Adrenal gland (tissue), 12 donors: Measurements from ENCODE around the gene ZNF391. TPM values are rescaled to one million over a fixed set of nuclear protein-coding genes. Genes with fewer than 3 reads are reported as not detected.

ENCODE experiments used
- DNase-seq, 7 donors: peaks; one replicate each; pipeline ENCODE4 v3.0.0-alpha.2; 2019 to 2020
- H3K27ac ChIP-seq, 5 donors: fragments of 200-600 bp; sonication (generic) in 4 of 5; 1 replicate in 3 of 5; 2 replicates in 2 of 5; pipeline versions ENCODE4 v1.5.1 to v1.8.0; 2016 to 2020; ENCODE audit warnings: mild to moderate bottlenecking in 1 of 5
- H3K27me3 ChIP-seq: fragments of 200-600 bp; 2 replicates; pipeline ENCODE4 v1.8.0; 2021
- H3K36me3 ChIP-seq, 2 donors: fragments of 200-600 bp; replicated peaks in 1 of 2; 1 replicate in 1 of 2; 2 replicates in 1 of 2; pipeline versions ENCODE4 v1.5.1 to v1.8.0; 2018 to 2022
- H3K4me1 ChIP-seq, 2 donors: fragments of 200-600 bp; replicated peaks in 1 of 2; 1 replicate in 1 of 2; 2 replicates in 1 of 2; pipeline versions ENCODE4 v1.5.1 to v1.8.0; 2018 to 2021
- H3K4me3 ChIP-seq, 4 donors: fragments of 200-600 bp; sonication (generic) in 3 of 4; one replicate each; pipeline ENCODE4 v1.5.1; 2016 to 2018
- H3K9me3 ChIP-seq, 3 donors: fragments of 200-600 bp; sonication (generic) in 1 of 3; replicated peaks in 1 of 3; 1 replicate in 2 of 3; 2 replicates in 1 of 3; pipeline versions ENCODE4 v1.5.1 to v1.8.0; 2016 to 2021
- CTCF ChIP-seq, 6 experiments: fragments of 450-650 bp in 4 of 6; fragments of 200-600 bp in 2 of 6; sonication (generic) in 1 of 6; IDR thresholded peaks; 1 replicate in 5 of 6; 2 replicates in 1 of 6; pipeline versions ENCODE4 v1.5.1 to v1.8.0; 2016 to 2021; ENCODE audit warnings: antibody characterized with exemption in 6 of 6, mild to moderate bottlenecking in 2 of 6, moderate library complexity in 1 of 6
- POLR2A ChIP-seq, 2 donors: fragments of 450-650 bp; IDR thresholded peaks; one replicate each; pipeline ENCODE4 v1.6.1; 2017; ENCODE audit warnings: antibody characterized with exemption in 2 of 2, mild to moderate bottlenecking in 2 of 2, moderate library complexity in 1 of 2
- WGBS, 4 donors: extraction: QIAGEN DNeasy Blood & Tissue Kit in 2 of 4; methylation state at CpG; one replicate each; pipeline versions ENCODE4 v1.1.5 to v1.1.7; 2013 to 2017; 5-methylcytosine and 5-hydroxymethylcytosine counted together
- intact Hi-C, 2 donors: fragments of 100-400 bp; cut with DNase I; formaldehyde crosslinking; loops; one replicate each; pipeline versions ENCODE4 v1.14.1 to v1.15.0; 2022 to 2023
- polyA plus RNA-seq, 3 donors: library from polyadenylated mRNA; stranded (reverse); fragments of 200-250 nt in 2 of 3; fragments of 350-450 nt in 1 of 3; fragmentation: Illumina TruSeq in 1 of 3; extraction: RNeasy Lipid Tissue Mini Kit (QIAGEN cat#74804) in 1 of 3; gene quantifications; one replicate each; pipeline ENCODE4 v1.2.3, GENCODE V29; 2013 to 2014
- total RNA-seq, 9 donors: library from RNA; depleted of rRNA in 4 of 9; stranded (reverse); fragments of >200 nt in 4 of 9; fragments of 120-200 nt in 1 of 9; fragmentation: NEBNext Ultra II Directional in 1 of 9; extraction: Animal tissue kit (Norgen Biotek cat#: 25700) in 1 of 9; gene quantifications; one replicate each; pipeline versions ENCODE4 v1.1.0 to v1.2.4, GENCODE V29; 2013 to 2023
- donor health status: healthy with polysubstance abuse.
- donor health status: Bipolar disorder and iron deficiency.
- donor health status: DM: yes; HTN: yes; CAD: no.
- donor health status: DM: no; HTN: no; CAD: no.
- donor health status: DM: no; HTN: no; CAD: no.
- donor health status: DM: yes; HTN: yes; CAD: no.

The ZNF391 gene
- total and polyA plus RNA-seq, 12 donors, result 1.0 to 8.9 (median 3.7) TPM

- DNase-seq, result no peak
These were observed 50.8 kb downstream of the ZNF391 start for GRCh38 chr6:27439371-27439770.

GRCh38 chr6:27441001-27441400, 52.4 kb downstream of the ZNF391 start:
- Histone ChIP-seq H3K27me3 (no peaks in the 10 kb centered on the region), H3K36me3 (no peaks in the 10 kb centered on the region), H3K4me1 (no peaks in the 10 kb centered on the region), H3K4me3 (no peak overlapping the region), H3K9me3 (peaks cover 0 to 1% (median 0%) of the 10 kb centered on the region in 3 donors), H3K27ac (no peak overlapping the region)
- WGBS, 4 donors, result 96 to 99% (median 97%) methylated on average over 3 of the region's 3 CpGs
- intact Hi-C loops, result no loop called here
- TF ChIP-seq POLR2A (IDR thresholded peaks at IDR 0.05) (no peak), CTCF (IDR thresholded peaks at IDR 0.05) (no peak)
- no peak for DNase-seq

More at GRCh38 chr6:27439371-27439770, 50.8 kb downstream of the ZNF391 start:
- H3K9me3 ChIP-seq, result no peaks in the 10 kb centered on the region
- no peak overlapping the region for H3K27ac ChIP-seq
- no peaks in the 10 kb centered on the region for H3K36me3 ChIP-seq
- 95 to 98% (median 96%) methylated on average over 4 of the region's 4 CpGs for WGBS, 4 donors
- intact Hi-C loops, result no loop called here
- no peak for TF ChIP-seq POLR2A (IDR thresholded peaks at IDR 0.05)
- no peak for TF ChIP-seq CTCF (IDR thresholded peaks at IDR 0.05)
- no peak overlapping the region for H3K4me3 ChIP-seq
- no peaks in the 10 kb centered on the region for H3K27me3 ChIP-seq
- no peaks in the 10 kb centered on the region for H3K4me1 ChIP-seq

GRCh38 chr6:27442932-27443331, 54.4 kb downstream of the ZNF391 start:
- Histone ChIP-seq H3K27ac (no peak overlapping the region), H3K4me3 (no peak overlapping the region), H3K9me3 (peaks cover 0 to 11% (median 0%) of the 10 kb centered on the region in 3 donors), H3K4me1 (no peaks in the 10 kb centered on the region), H3K36me3 (no peaks in the 10 kb centered on the region), H3K27me3 (no peaks in the 10 kb centered on the region)
- intact Hi-C loops, result no loop called here
- WGBS, 4 donors, result 86 to 95% (median 90%) methylated on average over 1 of the region's 1 CpG
- TF ChIP-seq POLR2A (IDR thresholded peaks at IDR 0.05), result no peak
- no peak for TF ChIP-seq CTCF (IDR thresholded peaks at IDR 0.05)
- no peak for DNase-seq

GRCh38 chr6:27448456-27448855, 59.9 kb downstream of the ZNF391 start:
- no peaks in the 10 kb centered on the region for H3K27me3 ChIP-seq
- no peak for DNase-seq
- no peak for TF ChIP-seq POLR2A (IDR thresholded peaks at IDR 0.05)
- TF ChIP-seq CTCF (IDR thresholded peaks at IDR 0.05), result no peak
- no peak overlapping the region for H3K27ac ChIP-seq
- H3K36me3 ChIP-seq, result peaks cover 0 to 9% of the 10 kb centered on the region in 2 donors
- 97 to 100% (median 100%) methylated on average over 1 of the region's 1 CpG for WGBS, 4 donors
- peaks cover 0 to 60% (median 29%) of the 10 kb centered on the region in 3 donors for H3K9me3 ChIP-seq
- no peak overlapping the region for H3K4me3 ChIP-seq
- intact Hi-C loops, result no loop called here
- no peaks in the 10 kb centered on the region for H3K4me1 ChIP-seq
